ENCODE measurements around the gene ZFPM1.
"Not testable (repeated sequence)": the region's sequence is repeated elsewhere in the genome, so short reads cannot be mapped to it uniquely, and the experiment has no call there.

The ZFPM1 gene

DNA sequence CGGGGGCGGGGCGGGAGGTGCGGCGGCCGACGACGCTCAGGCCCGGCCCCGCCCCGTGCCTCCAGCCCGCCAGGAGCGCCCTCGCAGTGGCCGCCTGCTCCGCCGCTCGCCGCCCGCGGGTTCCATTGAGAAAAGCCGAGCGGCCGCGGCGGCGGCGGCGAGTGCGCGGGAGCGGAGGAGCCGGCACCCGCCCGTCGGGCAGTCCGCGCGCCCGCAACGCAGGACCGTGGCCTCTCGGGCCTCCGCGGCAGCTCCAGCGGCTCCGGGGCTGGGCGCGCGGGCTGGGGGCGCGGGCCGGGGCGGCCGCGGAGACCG, at the start of gene ZFPM1:
Gene ZFPM1, plus strand, starts transcription at position 64 of the 315 bp plus-strand sequence. CDS start 359 bp downstream, outside the sequence.
- no peak for DNase-seq (ENCODE audit: low read depth)

DNA sequence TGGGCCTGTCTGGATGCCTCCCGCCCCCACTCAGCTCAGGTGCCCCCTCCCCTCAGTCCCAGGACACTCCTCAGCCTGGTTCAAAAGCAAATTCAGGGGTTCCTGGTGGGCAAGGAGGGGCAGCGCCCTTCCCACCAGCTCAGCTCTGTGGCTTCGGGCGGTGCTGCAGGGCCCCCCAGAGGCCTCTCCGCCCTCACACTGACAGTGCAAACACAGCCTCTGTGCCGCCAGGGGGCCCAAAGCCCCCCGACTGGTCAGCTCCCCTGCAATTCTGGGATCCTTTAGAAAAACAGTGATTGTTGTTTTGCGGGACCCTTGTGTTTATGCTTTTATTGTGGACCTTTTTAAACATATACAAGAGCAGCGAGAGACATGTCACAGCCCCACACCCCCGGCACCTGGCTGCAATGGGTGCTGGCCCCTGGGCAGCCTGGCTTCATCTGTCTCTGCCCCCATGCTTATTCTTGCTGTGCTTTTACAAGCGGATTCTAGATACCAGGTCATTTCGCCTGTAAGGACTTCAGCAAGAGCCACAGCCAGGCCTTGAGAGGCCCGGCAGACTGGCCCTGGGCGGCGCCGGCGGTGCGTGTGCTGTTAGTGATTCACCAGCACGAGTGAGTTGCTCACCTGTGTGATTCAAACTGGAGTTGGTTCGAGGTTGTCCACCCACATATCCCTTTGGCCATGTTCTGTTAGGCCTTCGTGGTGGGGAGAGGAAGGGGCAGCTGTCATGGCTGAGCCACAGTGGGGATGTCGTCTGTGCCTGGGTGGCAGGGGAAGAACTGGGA, 49.1 kb upstream of the ZFPM1 start:
- DNase-seq (ENCODE audit: low read depth), result no peak

GRCh38 chr16:88404769-88405168, 48.3 kb upstream of the ZFPM1 start:
- no peak for DNase-seq (ENCODE audit: low read depth)

DNA sequence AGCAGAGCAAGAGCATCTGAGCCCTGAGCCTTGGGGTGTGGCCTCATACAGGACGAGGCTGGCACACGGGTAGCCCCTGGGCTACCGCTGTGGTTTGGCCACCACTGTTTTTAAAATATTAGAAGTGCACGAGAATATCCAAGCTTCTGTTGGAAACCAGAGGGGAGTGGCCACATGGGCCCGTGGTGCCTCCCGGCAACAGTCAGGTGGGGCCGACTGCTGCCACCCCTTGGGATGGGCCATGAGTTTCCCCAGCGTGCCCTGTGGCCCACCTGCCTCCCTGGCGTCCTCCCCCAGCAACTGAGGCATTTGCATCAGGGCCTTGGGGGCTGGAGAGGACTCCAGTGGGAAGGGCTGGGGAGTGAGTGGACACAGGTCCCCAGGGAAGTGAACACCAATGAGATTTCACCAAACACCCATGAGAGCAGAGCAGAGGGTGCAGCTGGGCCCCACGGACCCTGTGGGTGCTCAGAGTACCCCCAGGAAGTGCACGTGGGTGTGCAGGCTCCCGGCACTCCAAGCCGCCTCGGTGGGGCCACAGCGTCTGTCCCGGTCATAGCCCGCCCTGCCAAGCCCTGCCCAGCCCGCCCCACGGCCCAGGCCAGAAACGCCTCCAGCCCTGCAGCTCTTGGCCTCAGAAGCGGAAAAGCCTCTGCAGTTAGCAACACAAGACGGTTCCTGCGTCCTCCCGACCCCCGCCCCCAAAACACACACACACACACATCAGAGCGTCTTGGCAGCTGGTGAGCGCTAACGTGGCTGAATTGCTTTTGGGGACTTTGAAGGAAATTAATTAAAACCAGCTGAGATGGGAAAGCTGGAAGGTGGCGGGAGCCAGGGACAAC, 47.6 kb upstream of the ZFPM1 start:
- DNase-seq (ENCODE audit: low read depth), result no peak

DNA sequence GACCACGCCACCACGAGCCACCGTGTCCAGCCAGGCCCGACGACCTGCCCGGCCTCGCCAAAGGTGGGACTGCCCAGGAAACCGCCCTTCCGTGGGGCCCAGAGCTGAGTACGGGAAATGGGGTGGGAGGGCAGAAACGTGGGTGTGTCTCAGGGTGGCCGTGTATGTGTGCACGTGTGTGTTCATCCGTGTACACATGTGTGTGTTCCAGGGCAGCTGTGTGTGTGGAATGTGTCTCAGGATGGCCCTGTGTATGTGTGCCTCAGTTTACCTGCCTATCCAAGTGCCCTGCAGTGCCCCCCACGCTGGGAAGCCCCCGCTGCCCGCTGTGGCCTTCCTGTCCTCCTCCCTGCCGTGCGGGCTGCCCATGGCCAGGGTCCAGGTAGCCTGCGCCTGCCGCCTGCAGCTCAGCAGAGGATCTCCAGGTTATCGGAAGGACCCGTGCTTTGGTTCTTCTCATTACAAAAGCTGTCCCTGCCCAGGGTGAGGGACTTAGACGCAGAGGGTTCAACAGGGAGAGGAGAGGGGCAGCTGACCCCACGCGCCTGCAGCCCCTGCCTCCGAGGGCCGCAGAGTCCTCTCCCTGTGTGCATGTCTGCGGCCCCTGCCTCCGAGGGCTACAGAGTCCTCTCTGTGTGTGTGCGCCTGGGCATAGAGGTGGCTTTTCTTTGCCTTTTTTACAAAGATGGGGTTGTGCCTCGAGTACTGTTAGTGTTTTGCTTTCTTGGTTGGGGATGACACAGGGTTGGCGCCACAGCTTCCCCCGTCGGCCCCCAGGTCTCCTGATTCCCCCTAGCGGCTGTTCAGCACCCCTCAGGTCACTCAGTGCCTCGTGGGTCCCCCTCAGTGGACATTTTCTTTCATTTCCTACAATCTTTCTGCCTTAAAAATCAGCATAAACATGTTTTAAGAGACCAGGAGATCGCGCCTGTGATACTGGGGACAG, 46.7 kb upstream of the ZFPM1 start:
- no peak for DNase-seq (ENCODE audit: low read depth)

DNA sequence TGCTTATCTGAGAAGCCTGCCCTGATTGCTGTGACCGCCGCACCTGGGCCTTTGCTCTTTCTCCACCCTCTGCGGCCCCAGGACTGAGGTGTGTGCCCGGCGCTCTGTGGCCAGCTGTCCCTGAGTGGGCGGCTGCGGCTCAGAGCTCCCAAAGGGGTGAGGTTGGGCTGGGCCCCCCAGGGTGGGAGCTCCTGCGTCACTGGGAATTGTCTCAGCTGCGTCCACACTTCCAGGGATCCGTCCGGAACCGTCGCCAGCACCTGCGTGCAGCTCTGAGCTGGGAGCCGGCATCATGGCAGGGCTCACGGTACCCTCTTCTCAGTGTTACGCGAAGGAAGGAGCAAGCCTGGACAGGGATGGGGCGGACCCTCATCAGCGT, 46.0 kb upstream of the ZFPM1 start:
- DNase-seq (ENCODE audit: low read depth), result no peak

GRCh38 chr16:88407807-88408206, 45.3 kb upstream of the ZFPM1 start:
- no peak for DNase-seq (ENCODE audit: low read depth)

- no peak for DNase-seq (ENCODE audit: low read depth)
These were observed 44.4 kb upstream of the ZFPM1 start for GRCh38 chr16:88408561-88409142.

- DNase-seq (ENCODE audit: low read depth), result no peak
These were observed 43.6 kb upstream of the ZFPM1 start for GRCh38 chr16:88409296-88410065.

- DNase-seq (ENCODE audit: low read depth), result not testable (repeated sequence)
These were observed 42.6 kb upstream of the ZFPM1 start for GRCh38 chr16:88410297-88410968.

DNA sequence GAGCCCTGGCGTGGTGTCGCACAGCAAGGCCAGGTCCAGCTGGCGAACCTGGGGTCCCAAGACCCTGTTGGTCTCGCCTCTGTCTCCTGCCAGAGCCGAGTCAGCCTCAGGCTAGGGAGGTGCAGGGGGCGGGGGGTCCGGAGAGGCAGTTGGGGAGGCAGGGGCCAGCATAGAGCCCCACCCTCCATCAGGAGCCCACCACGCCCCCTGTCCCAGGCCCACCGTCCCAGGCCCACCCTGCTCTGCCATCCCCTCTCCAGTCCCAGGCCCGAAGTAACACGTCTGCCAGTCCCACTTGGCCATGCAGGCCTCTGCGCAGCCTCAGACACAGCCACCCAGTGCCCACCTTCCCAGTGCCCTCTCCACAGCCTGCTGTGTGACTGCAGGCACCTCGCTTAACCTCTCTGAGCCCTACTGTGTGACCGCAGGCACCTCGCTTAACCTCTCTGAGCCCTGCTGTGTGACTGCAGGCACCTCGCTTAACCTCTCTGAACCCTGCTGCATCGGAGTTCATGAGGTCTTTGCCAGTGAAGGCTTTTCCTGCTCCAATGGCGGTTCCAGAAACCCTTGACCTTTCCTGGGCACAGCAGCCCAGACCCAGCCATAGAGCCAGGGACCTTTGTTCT, 41.0 kb upstream of the ZFPM1 start:
- no peak for DNase-seq (ENCODE audit: low read depth)

GRCh38 chr16:88412766-88413165, 40.3 kb upstream of the ZFPM1 start:
- DNase-seq (ENCODE audit: low read depth), result no peak

DNA sequence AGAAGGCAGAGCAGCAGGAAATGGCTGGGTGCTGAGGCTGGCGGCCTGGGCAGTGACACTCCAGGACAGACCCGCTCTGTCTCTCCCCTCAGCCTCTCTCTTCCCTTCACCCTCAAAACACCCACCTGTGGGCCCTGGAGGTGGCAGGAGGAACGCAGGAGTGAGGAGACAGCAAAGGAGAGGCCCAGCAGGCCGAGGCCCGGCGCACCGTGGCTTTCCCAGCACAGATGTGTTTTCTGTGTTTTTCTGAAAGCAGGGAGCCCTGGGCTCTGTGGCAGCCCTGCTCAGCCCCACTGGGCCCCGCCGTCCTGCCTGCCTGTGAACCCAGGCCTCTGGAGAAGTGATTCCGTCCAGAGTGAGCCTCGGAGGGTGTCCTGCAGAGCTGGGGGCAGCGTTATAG, 39.8 kb upstream of the ZFPM1 start:
- no peak for DNase-seq (ENCODE audit: low read depth)

GRCh38 chr16:88413631-88414030, 39.4 kb upstream of the ZFPM1 start:
- DNase-seq (ENCODE audit: low read depth), result no peak

- no peak for DNase-seq (ENCODE audit: low read depth)
These were observed 38.3 kb upstream of the ZFPM1 start for GRCh38 chr16:88414521-88415380.

DNA sequence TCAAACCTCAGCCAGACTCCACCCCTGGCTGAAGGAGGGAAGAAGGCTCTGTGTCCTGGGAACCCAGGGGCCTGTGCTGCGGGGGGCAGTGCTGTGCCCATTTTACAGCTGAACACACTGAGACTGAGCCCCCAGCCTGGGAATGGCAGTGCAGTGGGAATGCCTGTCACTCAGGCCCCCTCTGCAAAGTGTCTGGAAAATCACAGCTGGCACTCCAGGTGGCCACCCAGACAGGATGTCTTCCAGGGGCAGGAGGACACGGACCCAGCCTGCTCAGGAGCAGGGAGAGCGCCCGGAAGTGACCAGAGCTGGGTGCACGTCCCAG, 37.7 kb upstream of the ZFPM1 start:
- no peak for DNase-seq (ENCODE audit: low read depth)

GRCh38 chr16:88415713-88416323, 37.3 kb upstream of the ZFPM1 start:
- no peak for DNase-seq (ENCODE audit: low read depth)

DNA sequence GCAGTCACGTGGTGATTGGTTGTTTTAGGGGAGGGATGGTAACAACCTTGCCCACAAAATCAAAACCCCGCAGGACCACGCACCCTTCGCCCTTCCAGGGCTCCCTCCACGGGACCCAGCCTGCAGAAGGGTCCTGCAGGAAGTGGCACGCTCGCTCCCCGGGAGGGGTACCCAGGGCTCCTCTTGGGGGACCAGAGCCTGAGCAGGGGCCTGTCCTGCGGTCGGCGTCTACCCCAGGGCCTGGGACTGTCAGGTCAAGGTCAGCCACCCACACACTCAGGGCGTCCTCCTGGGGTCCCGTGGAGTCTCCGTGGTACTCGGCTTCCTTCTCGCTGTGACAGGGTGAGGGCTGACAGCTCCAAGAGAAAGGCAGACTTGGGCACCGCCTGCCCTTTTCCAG, 36.4 kb upstream of the ZFPM1 start:
- DNase-seq (ENCODE audit: low read depth), result no peak

All from stimulated activated CD8-positive, alpha-beta memory T cell treated with anti-CD3 and anti-CD28 coated beads, Interleukin-7, amount 100 ng/mL, for 24 hours (primary cell).